Measurements from ENCODE around the gene DOCK4.

The DOCK4 gene

GRCh38 chr7:112162142-112162766, 43.9 kb downstream of the DOCK4 start:
- DNase-seq (ENCODE audit: low read depth in 2 of 3, low spot score in 2 of 3): no peak

GRCh38 chr7:112161253-112162141, 44.7 kb downstream of the DOCK4 start:
- DNase-seq (ENCODE audit: low read depth in 2 of 3, low spot score in 2 of 3): no peak

- DNase-seq (ENCODE audit: low read depth in 2 of 3, low spot score in 2 of 3): no peak
These were observed 45.4 kb downstream of the DOCK4 start for GRCh38 chr7:112160771-112161150.

- DNase-seq (ENCODE audit: low read depth in 2 of 3, low spot score in 2 of 3): no peak
These were observed 45.9 kb downstream of the DOCK4 start for GRCh38 chr7:112160130-112160770.

DNA sequence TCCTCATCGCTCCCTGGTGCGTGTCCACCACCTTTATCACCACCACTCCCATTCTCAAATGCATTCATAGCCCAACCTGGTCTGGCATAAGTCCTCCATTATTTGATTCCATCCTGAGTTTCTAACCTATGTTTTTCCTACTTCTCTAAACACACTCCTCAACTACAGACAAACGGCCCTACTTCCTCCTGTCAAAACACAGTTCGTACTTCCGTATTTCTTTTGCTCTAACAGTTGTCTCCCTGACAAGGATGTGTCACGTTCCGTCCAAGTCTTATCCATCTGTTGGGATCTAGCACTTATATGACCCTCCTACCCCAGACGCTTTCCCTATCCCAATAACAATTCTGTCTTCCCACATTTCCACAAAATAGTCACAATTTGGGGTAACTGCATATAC, 46.8 kb downstream of the DOCK4 start:
- DNase-seq (ENCODE audit: low read depth in 2 of 3, low spot score in 2 of 3): no peak

DNA sequence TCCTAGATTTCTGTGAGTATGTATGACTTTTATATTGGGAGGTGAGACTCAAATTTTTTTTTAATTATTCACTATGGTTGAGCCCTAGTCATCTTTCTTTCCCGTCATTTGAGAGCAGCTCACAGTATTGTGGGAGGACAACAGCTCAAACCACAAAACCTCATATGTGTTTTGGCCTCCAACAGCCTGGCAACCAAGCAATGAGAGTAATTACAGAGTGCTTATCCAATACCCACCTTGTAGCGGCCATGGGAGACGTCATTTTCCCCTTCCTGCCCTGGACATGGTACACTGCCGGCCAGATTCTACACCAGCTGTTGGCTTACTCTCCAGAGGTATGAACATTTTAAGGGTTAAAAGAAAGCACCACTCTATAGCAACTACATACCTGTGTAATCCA, 49.1 kb downstream of the DOCK4 start:
- no peak for DNase-seq (ENCODE audit: low read depth in 2 of 3, low spot score in 2 of 3)

DNA sequence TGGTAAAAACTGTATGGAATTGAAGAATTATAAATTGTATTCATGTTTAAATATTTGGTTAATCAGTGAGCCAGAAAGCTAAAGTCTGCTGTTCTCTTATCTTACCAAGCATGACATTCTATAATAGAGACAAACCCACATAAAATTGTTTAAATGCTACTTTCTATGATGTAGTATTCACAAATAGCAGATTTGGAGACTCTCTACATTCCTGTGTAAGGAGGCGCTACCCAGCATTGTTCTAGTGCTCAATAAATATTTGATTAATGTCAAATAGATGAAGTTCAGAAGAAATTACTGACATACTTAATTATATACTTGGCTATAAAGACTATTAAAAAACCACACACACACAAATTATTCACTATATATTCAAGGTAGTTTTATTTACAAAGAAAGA, 49.8 kb downstream of the DOCK4 start:
- DNase-seq (ENCODE audit: low read depth in 2 of 3, low spot score in 2 of 3): no peak

GRCh38 chr7:112154690-112155089, 51.5 kb downstream of the DOCK4 start:
- DNase-seq (ENCODE audit: low read depth in 2 of 3, low spot score in 2 of 3): no peak

DNA sequence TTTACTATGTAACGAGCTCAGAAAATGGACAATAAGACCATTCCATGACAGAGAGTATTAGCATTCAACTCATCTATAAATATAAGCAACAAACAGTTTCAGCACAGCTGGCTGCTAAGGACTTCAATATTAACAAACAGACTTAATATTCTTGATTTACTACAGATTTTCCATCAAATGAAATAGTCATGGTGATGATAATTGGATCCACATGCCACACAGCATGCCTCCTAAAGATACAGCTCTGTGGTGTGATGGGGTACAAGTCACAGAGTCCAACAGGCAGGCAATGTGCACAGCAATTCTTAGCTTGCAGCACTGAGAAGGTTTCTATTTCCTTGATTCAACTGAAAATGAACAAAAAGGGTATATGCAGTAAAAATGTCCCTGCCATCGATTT, 54.0 kb downstream of the DOCK4 start:
- no peak for DNase-seq (ENCODE audit: low read depth in 2 of 3, low spot score in 2 of 3)

GRCh38 chr7:112150823-112151641, 55.2 kb downstream of the DOCK4 start:
- DNase-seq (ENCODE audit: low read depth in 2 of 3, low spot score in 2 of 3): no peak

- DNase-seq (ENCODE audit: low read depth in 2 of 3, low spot score in 2 of 3): no peak
These were observed 56.5 kb downstream of the DOCK4 start for GRCh38 chr7:112149734-112150133.

GRCh38 chr7:112147793-112148361, 58.3 kb downstream of the DOCK4 start:
- no peak for DNase-seq (ENCODE audit: low read depth in 2 of 3, low spot score in 2 of 3)

DNA sequence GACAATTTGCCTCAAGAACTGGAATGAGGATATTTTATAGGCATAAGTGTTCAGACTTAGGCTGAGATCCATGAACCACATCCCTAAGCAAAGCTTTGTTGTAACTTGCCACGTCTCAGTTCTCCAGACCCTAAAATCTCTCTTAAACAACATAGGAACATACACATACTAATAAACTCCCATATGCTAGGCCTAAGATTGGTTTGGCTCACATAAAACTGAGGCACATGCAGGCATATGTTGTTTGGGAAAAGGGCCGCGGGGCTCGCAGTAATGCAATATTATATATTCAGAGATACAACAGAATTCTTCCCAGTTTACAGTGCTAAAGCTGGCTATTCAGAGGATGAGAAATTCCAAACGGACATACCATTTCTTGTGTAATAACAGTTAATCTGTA, 61.0 kb downstream of the DOCK4 start:
- no peak for DNase-seq (ENCODE audit: low read depth in 2 of 3, low spot score in 2 of 3)

- DNase-seq (ENCODE audit: low read depth in 2 of 3, low spot score in 2 of 3): no peak
These were observed 61.7 kb downstream of the DOCK4 start for GRCh38 chr7:112144284-112145059.

DNA sequence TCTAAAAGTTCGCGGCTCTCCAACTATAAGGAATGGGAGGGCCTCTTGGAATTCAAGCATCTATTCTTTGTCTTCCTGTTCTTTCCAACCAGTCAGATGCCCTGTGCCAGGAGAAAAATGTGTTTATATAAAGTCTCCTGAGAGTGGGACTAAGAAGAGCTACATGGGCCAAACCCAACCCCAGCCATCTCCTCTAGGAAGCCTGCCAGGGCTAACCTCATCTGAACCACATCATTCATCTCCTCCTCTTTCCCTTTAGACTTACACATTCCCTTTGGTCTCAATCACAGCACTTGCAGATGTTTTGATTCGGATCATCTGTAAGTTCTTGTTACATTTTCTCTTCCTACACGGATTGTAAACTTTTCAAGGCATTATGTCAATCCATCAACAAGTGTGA, 62.6 kb downstream of the DOCK4 start:
- no peak for DNase-seq (ENCODE audit: low read depth in 2 of 3, low spot score in 2 of 3)

GRCh38 chr7:112143136-112143535, 63.1 kb downstream of the DOCK4 start:
- DNase-seq (ENCODE audit: low read depth in 2 of 3, low spot score in 2 of 3): no peak

GRCh38 chr7:112140600-112140999, 65.6 kb downstream of the DOCK4 start:
- DNase-seq (ENCODE audit: low read depth in 2 of 3, low spot score in 2 of 3): no peak

DNA sequence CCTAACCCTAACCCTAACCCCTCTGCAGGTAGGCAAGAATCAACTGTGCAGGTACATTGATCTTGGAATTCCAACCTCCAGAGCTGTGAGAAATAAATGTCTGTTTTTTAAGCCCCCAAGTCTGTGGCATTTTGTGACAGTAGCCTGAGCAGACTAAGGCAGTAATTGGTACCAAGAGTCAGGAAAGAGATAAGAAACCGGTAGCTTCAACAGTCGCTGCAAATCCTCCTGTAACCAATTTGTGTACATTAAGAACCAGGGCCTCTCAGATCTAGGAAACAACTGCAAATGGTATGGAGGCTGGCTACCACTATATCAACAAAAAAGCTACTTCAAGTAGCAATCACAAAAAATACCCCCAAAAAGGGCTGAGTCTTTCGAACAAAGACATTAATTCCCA, 67.3 kb downstream of the DOCK4 start:
- DNase-seq (ENCODE audit: low read depth in 2 of 3, low spot score in 2 of 3): no peak

- DNase-seq (ENCODE audit: low read depth in 2 of 3, low spot score in 2 of 3): no peak
These were observed 67.8 kb downstream of the DOCK4 start for GRCh38 chr7:112138325-112138852.
